CD4-positive, alpha-beta T cell treated with Interleukin-4 for 4 hours (primary cell): ENCODE data around the gene TMEM179.
A peak's percentile ranks its signal among the peaks of the same experiment; 100 is the strongest.

Experiments used
- DNase-seq: peaks from one replicate; pipeline ENCODE4 v3.0.0-alpha.2; 2020

TMEM179 gene

DNA sequence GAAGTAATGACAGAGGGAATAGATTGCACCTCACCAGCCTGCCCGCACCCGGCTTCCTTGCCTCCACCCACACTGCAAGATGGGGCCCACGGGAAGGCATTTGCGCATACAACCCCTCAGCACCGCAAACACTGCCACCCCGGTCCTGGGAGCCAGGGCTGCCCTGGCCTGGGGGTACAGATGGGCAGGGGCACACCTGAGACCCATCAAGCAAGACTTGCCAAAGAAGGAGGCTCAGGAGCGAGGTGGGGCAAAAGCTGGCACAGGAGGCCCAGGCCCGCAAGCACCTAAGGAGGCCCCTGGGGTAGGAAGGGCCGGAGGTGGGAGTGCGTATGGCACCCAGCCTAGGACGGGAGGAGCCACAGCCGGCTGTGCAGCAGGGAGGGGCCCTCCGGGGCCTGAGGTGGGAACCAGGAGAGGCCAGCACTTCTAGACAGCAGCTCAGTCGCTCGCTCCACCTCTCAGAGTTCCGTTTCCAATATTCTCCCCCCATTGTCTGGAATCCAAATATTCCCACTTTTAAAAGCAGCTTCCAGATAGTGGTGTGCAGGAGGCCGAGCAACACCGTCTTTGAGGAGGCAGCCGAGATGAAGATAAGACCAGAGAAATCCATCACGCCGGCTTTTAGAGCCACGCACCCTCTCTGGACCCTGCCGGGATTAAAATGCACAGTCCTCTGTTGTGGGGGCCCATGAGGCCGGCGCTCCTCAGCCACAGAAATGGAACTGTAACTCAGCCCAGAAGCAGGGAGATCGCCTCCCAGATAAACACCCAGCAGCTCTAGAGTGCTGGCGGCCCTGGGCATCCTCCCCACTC, 37.2 kb downstream of the TMEM179 start:
- no peak for DNase-seq

DNA sequence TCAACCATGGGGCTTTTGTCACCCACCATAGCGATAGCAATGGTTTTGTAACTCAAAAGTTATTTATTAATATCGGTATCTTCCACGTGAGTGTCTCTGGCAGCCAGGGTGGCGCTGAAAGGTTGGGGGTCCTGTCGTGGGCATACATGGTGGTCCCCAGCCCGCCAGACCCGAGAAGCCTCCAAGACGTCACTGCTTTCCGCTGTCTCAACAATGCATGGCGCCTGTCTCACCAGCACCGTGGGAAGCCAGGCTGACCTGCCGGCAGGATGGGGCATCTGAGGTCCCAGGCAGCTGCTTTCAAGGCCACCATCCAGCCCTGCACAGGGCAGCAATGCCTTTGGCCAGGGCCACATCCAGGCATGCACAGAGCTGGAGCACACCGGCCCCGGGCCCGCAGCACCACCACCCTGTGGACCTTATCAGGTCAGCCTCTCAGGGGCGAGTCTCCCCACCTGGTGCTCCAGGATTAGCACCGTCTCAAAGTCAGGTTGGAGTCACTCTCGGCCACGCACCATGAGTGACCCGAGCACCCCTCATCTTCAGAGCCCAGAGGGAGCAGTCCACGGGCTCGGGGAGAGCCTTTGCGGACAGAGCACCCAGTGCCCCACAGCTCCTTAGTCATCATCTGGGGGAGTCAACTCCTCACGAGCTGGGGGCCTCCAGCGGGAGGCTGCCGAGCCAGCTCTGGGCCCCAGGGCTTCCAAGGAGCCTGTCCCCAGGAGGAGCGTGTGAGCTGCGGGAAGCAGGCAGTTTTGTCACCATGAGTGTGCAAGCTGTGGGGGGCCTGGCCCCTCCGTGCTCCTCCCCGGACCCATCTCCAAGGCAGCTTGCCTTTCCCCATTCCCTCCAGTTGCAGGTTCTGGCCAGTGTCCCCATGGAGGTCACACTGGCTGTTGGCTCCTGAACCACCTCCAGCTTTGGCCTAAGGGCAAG, 39.6 kb downstream of the TMEM179 start:
- no peak for DNase-seq

DNA sequence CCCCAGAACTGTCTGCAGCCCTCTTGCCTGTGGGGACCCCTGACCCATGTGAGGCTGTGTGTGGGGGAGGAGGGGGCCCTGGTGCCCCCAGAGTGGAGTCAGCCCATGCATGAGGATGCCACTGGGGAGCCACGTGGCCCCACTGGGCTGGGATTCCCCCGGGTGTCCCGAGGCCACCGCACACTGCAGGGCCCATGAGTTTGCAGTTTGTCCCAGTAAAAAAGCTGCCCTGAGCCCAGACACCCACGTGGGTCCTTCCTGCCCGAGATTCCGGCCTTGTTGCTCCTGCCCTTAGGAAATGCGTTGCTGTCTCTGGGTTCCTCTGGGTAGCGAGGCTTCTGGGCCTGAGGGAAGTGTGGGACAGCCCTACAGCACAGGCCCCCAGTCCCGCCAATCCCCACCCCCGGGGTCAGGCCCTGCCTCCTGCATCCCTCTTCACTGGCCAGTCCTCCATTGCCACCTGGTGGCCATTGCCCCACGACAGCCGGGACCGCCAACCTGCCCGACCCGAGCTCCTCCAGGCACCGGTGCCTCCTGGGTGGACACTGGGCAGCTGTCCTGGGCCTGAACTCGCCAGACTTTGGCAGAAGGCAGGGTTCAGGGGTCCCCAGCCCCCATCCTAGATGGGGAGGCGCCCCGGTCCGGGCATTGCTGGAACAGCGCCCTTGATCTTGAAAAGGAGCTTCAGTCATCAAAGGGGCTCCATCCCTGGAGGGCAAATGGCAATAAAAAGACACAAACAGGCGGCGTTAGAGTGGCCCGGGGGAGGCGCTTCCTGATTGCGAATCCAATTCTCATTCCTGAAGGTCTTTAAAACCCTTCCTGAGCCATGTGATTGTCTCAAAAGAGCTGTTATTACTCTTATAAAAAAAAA, 40.6 kb downstream of the TMEM179 start:
- DNase-seq, result peak; percentile 36

DNA sequence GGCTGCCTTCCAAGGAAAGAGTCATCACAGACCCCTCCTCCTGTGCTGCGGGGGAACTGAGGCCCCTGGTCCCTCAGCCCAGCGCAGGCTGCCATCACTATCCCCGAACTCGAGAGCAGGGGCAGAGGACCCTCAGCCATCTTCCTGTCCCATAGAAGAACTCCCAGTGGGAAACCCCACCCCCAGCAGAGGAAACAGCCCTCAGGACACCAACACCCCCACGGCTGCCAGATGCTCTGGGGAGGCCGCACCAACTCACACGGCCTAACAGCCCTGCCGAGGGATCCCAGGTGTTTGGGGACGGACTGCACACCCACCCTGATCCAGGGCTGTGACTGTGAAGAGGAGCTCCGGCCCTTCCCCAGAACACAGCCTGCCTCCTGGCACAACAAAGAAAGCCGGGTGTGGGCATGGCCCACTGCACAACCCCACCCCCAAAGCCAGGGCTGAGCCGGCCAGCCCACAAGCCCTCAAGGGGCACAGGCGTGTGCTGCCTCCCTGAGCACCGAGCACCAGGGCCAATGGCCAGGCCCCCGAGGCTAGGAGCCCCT, 41.3 kb downstream of the TMEM179 start:
- no peak for DNase-seq

DNA sequence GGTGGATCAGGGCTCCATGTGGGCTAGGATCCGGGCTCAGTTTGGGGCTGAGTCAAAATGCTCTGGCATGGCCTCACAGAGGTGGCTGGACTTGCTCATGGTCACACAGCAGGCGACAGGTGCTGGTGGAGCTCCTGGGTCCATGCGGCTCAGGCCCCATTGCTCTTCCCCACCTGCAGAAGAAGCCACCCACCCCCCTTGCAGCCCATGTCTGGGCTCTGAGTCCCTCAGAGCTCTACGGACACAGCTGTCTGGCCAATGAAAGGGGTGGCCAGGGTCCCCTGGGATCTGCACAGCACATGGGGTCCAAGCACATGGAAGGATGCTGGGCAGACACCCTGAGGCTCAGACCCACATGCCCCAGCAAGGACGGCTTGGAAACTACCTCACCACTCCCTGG, 42.0 kb downstream of the TMEM179 start:
- no peak for DNase-seq

DNA sequence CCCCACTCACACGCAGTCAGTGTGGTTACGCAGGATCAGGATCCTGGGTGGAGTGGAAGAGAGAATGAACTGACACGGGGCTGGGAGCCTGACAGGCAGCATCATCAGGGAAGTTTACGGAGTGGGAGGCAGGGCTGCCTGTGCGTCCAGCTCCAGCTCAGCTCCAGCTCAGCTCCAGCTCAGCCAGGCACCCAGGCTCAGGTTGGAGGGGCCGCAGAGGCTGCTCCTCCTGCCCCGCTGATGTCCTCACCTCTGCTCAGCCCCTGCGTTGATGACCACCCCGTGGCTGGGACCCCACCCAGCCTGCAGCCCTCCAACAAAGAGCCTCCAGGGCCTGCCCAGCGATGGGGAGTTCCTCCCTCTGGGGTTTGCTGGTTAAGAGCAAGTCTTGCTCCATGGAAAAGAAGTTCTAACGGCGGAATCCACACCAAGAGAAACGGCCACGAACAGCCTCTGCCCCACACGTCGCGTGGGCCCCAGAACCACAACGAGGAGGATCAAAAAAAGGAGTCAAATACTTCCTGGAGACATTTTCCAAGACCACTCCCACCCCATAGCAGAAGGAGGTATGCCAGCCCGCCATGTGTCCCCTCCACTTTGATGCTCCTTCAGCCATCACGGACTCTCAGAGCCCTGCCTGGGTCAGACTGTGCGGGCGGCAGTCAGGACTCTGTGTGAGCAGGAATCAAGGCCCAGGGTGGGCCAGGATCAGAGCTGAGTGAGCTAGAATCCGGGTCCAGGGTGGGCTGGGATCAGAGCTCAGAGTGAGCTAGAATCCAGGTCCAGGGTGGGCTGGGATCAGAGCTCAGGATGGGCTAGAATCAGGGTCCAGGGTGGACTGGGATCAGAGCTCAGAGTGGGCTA, 42.7 kb downstream of the TMEM179 start:
- DNase-seq, result no peak

DNA sequence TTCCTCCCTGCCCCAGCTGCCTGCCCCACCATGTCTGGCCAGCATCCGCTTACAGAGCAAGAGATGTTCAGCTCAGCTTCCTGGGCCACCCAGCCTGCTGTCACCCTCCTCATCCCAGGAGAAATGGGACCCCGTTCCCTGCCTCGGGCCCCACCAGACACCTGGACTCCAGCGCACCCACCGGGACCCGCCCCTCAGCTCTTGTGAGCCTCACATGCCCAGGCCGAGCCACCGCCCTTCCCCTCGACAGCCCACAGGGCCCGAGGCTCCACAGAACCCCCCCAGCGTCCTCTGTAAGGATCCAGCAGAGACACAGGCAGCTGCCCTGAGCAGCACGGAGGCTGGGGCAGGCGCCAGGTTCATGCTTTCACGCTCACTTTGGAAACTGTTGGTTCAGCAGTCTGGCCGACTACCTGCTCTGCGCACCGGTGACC, 43.4 kb downstream of the TMEM179 start:
- DNase-seq, result no peak

DNA sequence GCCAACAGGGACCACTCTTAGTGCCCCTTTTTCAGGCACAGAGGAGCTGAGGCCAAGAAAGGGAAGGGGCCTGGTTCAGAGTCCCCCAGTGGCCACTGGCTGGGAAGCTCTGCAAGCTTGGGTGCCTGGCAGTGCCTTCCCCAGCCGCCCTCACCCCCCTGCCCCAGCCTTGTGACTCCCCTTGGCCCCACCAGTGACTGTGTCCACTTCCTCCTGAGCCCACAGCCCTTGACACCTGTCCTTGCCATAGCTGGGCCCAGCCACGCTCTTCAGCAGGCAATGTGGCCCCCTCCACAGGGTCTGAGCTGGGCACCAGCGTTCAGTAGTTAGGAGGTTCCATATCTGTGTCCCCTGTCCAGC, 44.0 kb downstream of the TMEM179 start:
- no peak for DNase-seq

DNA sequence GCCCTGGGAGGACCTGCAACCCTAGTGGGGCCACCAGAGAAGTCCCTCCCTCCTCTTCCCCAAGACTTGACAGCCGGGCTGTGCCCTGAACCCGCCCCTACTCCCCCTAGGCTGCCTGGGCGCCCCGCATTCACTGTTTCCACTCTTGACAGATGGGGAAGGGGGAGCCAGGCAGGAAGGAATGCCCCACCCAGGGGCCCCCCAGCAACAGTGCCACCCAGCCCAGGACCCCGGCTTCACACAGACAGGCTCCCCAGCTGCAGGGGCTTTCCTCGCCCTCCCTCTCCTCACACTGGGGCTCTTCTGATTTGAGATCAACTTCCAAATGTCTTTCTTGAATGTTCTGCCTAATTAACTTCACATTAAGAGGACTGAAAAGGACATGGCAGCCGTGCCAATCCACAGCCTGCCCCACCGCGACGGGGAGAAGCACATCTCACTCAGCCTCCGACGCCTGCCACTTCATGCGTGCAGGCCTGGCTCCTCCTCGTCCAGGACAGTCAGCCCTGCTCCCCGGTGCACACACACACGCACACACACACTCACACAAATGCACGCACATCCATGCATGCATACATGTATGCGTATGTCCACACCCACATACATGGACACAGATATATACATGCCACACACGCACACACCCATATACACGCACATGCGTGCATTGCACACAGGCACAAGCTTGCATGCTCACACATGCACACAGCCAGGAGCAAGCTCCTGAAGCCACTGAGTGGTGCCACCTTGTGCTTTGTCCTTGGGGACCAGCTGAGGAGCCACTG, 44.6 kb downstream of the TMEM179 start:
- DNase-seq, result no peak

DNA sequence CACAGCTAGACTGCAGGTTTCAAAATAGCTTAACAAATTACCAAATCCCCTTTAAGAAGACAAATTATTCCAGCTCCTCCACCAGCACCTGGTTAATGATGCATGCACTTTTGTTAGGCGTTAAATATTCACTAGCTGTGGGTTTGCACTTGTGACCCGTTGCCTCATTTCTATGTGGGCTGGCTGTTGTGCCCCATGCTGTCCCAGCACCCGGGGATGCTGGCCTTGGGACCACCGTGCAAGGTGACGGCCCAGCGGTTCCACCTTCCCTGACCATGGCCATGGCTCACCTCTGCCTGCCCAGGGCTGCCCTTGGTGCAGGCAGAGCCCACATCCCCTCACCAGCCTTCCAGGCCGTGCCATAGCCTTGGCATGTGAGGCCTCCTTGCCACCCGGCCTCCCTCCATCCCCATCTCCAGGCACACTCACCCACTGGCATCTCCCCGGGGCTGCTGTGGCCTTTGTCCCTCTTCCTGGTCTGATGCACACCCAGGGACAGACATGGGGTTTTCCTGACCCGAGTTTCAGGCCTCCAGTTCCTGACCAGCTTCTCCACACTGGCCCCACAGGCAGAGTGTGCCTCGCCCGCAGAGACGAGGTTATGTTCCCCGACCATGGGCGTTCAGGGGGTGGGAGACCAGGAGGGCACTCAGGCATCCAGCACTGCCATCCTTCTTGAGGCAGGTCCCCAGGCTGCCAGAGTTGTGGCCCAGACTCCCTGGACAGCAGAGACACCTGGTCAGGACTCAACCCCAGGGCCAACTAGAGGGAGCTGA, 45.4 kb downstream of the TMEM179 start:
- no peak for DNase-seq

DNA sequence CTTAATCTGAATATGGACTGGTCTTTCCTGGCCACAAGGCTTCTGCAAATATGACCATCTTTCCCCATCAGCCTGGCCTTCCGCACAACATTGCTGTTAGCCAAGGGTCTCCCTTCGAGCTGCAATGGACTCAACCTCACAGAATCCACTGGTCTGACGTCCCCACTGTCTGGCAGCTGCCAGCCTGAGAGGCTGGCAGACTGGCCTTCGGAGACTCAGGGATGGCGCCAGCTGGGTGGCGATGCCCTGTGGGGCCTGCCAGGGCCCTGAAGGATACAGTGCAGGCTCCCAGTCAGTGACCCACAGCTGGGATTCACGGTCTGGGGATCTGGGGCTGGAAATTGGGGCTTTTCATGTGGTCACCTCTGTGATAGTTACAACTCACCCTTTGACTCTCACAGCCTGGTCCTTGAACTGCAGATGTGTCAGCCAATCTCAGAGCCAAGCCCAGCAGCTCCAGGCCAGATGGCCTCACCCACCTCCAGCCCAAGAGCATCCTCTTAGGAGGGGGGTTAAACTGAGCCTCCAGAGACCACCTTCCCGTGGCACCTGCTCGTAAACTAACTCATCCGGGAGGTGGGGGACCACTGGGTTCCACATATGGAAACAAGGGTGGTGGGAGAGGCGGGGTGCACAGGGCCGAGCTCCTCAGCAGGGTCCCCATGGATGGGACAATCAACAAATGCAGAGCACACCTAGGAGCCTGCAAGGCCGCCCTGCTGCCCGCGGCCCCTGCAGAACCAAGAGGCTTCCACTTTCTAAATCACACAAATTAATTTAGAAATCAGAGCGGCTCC, 46.1 kb downstream of the TMEM179 start:
- no peak for DNase-seq

DNA sequence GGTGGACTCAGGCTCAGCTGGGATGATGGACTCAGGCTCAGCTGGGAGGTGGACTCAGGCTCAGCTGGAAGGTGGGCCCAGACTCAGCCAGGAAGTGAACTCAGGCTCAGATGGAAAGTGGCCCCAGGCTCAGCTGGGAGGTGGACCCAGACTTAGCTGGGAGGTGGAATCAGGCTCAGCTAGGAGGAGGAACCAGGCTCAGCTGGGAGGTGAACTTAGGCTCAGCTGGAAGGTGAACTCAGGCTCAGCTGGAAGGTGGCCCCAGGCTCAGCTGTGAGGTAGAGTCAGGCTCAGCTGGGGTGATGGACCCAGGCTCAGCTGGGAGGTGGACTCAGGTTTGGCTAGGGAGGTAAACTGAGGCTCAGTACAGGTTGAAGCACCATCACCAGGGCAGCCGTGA, 46.8 kb downstream of the TMEM179 start:
- no peak for DNase-seq

DNA sequence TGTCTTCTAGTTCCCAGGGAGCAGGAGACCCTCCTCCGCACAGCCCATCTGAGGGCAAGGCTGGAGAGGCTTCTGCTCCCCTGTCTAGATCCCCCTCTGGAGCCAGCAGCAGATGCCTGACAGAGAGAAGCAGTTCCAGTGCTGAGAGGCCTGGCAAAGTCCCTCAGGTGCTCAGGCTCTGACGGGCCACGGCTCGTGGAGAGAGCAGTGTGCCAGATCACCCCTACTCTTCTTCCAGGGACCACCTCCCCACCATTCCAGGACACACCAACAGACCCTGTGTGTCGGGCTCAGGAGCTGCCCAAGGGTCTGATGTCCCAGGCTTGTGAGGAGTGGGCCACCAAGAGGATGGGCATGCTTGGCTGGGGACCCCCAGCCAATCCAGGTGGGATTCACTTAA, 47.5 kb downstream of the TMEM179 start:
- DNase-seq, result no peak

DNA sequence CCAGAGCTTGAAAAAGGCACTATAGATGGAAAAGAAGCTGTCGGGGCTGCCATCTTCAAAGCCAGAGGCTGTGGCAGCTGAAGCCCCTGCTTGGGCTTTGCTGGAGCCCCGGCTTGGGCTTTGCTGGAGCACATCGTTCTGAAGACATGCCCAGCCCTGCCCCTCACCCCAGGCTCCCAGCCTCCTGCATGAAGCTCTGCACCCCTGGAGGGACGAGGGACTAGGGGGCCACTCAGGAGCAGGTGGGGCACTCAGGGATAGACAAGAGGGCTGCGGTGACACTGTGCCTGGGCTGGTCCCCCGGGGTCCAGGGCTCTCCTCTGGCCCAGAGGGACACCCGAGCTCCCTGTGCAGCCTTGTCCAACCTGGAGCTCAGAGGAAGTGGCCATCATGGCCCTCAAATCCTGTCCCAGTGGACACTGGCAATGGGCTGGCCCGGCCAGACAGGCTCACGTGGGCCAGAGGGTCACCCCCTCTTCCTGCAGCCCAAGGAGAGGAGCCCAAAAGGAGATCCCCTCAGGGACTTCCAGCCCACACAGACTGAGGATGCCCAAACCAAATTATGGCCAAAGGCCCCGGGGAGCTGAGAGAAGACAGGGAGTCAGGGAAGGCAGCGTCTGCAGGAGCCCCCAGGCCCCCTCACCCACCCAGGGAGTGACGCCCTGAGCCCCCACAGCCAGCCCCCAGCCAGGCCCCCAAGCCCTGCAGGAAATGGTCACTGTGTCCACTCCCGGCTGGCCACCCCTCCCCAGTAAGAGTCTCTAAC, 48.1 kb downstream of the TMEM179 start:
- no peak for DNase-seq

DNA sequence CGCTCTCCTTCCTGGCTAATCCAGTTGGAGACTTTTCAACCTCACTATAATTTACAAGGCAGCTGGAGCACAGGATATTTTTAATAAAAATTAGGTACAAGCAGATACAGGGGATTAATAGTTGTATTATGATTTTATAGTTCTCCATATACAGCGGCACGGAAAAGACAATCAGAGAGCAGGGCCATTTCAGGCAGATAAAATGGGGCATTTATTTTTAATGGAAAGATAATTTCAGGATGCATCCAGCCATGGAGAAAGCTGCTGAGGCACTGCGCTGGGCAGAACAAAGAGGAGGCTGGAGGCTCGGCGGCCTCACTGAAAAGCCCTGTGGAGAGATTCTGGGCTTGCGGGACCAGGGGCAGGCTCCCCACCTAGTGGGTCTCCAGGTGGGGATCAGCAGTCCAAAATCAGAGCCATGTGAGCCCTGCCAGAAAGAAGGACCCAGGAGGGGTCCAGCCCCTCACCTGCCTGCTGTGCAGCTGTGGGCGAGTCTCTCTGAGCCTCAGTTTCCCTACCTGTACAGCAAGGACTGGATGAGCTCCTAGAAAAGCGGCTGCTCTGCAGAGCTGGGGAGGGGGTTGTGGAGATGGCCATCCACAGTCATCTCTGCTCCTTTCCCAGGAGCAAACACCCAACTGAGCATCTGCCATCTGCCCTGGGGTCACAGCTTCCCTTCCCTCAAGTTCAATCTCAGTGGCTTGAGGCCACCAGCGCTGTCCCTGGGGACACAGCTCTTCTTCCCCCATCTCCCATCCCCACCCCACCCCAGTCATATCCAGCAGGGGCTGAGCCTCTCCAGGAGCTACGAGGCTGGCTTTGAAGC, 48.9 kb downstream of the TMEM179 start:
- no peak for DNase-seq

DNA sequence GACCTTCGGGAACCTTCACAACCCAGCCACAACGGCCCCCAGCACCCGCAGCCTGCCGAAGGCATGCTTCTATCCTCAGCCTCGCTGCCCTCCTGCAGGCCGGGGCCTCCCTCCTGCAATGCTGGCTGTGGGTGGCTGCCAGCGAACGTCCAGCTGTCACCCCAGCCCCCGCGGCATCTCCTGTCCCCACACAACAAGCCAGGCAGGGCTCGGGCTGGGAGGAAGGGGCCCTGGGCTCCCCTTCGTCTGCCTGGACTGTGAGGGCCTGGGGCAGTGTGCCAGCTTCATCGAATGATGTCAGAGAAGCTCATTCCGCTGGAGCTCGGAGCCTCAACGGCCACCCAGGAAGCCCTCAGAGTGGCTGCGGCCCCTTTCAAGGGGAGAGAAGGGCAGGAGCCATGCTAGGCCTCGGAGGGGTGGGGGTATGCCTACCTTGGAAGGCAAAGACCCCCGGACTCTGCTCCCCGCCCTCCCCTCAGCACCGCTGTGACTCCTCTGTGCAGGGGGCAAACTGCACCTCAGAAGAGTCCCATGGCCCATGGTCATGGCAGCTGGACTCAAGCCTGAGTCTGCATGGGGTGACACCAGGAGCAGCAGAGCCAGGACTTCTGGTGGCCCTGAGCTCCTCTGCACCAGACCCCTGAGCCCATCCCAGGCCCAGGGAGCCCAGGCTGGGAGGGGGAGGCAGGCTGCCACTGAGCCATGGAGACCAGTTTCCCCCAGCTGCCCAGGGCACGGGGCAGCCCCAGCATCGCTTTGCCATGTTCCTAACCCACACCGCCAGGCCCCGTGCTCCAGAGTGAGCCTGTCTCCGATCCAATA, 49.8 kb downstream of the TMEM179 start:
- DNase-seq, result no peak
